ENCODE measurements around the gene KHSRP.

KHSRP gene

GRCh38 chr19:6392221-6393073, 32.2 kb downstream of the KHSRP start:
- DNase-seq (ENCODE audit: low read depth), result no peak

- no peak for DNase-seq (ENCODE audit: low read depth)
Observed at GRCh38 chr19:6387372-6387771, 37.2 kb downstream of the KHSRP start.

GRCh38 chr19:6384381-6384780, 40.2 kb downstream of the KHSRP start:
- DNase-seq (ENCODE audit: low read depth), result no peak

GRCh38 chr19:6383188-6383587, 41.4 kb downstream of the KHSRP start:
- DNase-seq (ENCODE audit: low read depth), result no peak

- DNase-seq (ENCODE audit: low read depth), result no peak
Observed at GRCh38 chr19:6381030-6381750, 43.4 kb downstream of the KHSRP start.

- no peak for DNase-seq (ENCODE audit: low read depth)
Observed at GRCh38 chr19:6379744-6380143, 44.9 kb downstream of the KHSRP start.

GRCh38 chr19:6378486-6378885, 46.1 kb downstream of the KHSRP start:
- DNase-seq (ENCODE audit: low read depth), result no peak

GRCh38 chr19:6378041-6378440, 46.6 kb downstream of the KHSRP start:
- DNase-seq (ENCODE audit: low read depth), result no peak

GRCh38 chr19:6376512-6377190, 48.0 kb downstream of the KHSRP start:
- no peak for DNase-seq (ENCODE audit: low read depth)

GRCh38 chr19:6375411-6376010, 49.1 kb downstream of the KHSRP start, which contains the start of gene PSPN:
Gene PSPN (minus strand): TSS chr19:6375933. CDS start chr19:6375849, 84 bp downstream.
- DNase-seq (ENCODE audit: low read depth), result no peak

- no peak for DNase-seq (ENCODE audit: low read depth)
Observed at GRCh38 chr19:6374711-6375410, 49.8 kb downstream of the KHSRP start.

- no peak for DNase-seq (ENCODE audit: low read depth)
Observed at GRCh38 chr19:6374161-6374709, 50.4 kb downstream of the KHSRP start.

- DNase-seq (ENCODE audit: low read depth), result no peak
Observed at GRCh38 chr19:6373813-6374108, 50.9 kb downstream of the KHSRP start.

GRCh38 chr19:6373096-6373812, 51.4 kb downstream of the KHSRP start:
- DNase-seq (ENCODE audit: low read depth), result peak; percentile 97

- DNase-seq (ENCODE audit: low read depth), result peak; percentile 96
Observed at GRCh38 chr19:6372594-6373095, 52.0 kb downstream of the KHSRP start, which contains the start of gene ALKBH7. Gene ALKBH7 (plus strand): TSS chr19:6372794. CDS start chr19:6372821, 27 bp downstream.

- DNase-seq (ENCODE audit: low read depth), result no peak
Observed at GRCh38 chr19:6364353-6364752, 60.3 kb downstream of the KHSRP start.

Data from T follicular helper cell (primary cell).